Gastroesophageal sphincter (tissue), 3 donors: ENCODE data around the gene TPT1.

Experiments
- CTCF ChIP-seq, 4 experiments: fragments of 200-600 bp in 2 of 4; fragments of 450-650 bp in 2 of 4; sonication (generic) in 1 of 4; IDR thresholded peaks; one replicate each; pipeline ENCODE4 v1.5.1; 2017 to 2019; ENCODE audit warnings: antibody characterized with exemption in 4 of 4, mild to moderate bottlenecking in 2 of 4, moderate library complexity in 2 of 4
- EP300 ChIP-seq: sonication (generic); formaldehyde crosslinking; IDR thresholded peaks from one replicate; pipeline ENCODE4 v1.6.1; 2017; ENCODE audit warnings: antibody characterized with exemption, mild to moderate bottlenecking
- POLR2A ChIP-seq, 2 donors: fragments of 450-650 bp; IDR thresholded peaks; one replicate each; pipeline ENCODE4 v1.6.1; 2017; ENCODE audit warnings: antibody characterized with exemption in 2 of 2, mild to moderate bottlenecking in 2 of 2, moderate library complexity in 1 of 2
- POLR2AphosphoS5 ChIP-seq: sonication (generic); formaldehyde crosslinking; IDR thresholded peaks from one replicate; pipeline ENCODE4 v1.6.1; 2017; ENCODE audit warnings: antibody characterized with exemption

DNA sequence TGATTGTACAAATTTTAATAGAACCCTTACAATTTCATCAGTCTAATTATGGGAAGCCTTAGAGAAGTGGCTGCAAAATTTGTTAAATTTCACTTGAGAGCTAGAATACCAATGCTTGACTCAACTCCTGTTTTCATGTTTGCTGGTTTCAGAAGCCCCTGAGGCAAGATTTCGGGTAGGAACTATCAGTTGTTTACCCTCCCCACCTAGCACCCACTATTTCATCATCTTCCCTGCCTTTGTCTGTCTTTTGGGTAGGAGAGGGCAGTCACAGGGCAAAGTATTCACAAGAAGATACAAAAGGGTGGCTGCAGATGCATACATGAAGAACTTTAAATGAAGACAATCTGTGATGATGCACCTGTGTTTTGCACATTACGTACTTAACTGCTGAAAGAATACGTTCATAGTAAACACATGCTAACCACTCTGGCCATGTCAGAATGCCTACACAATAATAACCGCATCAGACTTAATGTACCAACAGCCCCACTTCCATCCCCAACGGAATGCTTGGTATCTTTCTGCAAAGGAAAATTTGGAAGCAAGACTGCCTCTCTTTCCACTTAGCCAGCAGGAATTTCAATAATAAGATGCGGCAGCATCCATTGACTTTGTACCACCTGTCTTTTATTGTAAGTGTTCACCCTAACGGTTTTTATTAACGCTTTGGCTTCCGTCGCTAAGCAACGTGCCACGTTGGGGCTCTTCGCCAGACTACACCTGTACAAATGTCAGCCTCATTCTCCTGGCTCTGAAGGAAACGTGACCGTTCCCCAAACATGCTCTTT, 30.4 kb downstream of the TPT1 start:
- TF ChIP-seq CTCF (IDR thresholded peaks at IDR 0.05) (no peak), POLR2AphosphoS5 (no peak), EP300 (no peak), POLR2A (IDR thresholded peaks at IDR 0.05) (no peak)
